HepG2 (cell line): ENCODE data around the gene OGT.

ENCODE experiments used
- CHD4 ChIP-seq: fragments of 200-600 bp; sonication (generic); IDR thresholded peaks from 2 replicates; pipeline ENCODE4 v1.7.0; 2017; ENCODE audit warnings: mild to moderate bottlenecking, low read length, borderline replicate concordance
- E2F2 ChIP-seq: sonication (generic); formaldehyde crosslinking; IDR thresholded peaks from 2 replicates; pipeline ENCODE4 v1.4.0; 2020; ENCODE audit warnings: missing genetic modification reagents, borderline replicate concordance
- POLR2AphosphoS5 ChIP-seq: IDR thresholded peaks from 2 replicates; pipeline ENCODE4 v1.6.1; 2012; ENCODE audit warnings: low read depth, low read length
- SRY ChIP-seq: sonication (generic); formaldehyde crosslinking; IDR thresholded peaks from 2 replicates; pipeline ENCODE4 v1.8.0; 2022; ENCODE audit warnings: mild to moderate bottlenecking, missing genetic modification reagents
- ZSCAN31 ChIP-seq: sonication (generic); formaldehyde crosslinking; IDR thresholded peaks from 2 replicates; pipeline ENCODE4 v1.5.0; 2020; ENCODE audit warnings: low read depth, mild to moderate bottlenecking, missing genetic modification reagents

- no peak for TF ChIP-seq POLR2AphosphoS5
- TF ChIP-seq ZSCAN31, result no peak
- TF ChIP-seq SRY, result no peak
- TF ChIP-seq E2F2, result no peak
- no peak for TF ChIP-seq CHD4
Observed at GRCh38 chrX:71533516-71533850, 579 bp downstream of the OGT start.
